HepG2 (cell line): ENCODE measurements around the gene THAP3. TPM values are rescaled to one million over a fixed set of nuclear protein-coding genes. Genes with fewer than 3 reads are reported as not detected.
A peak's percentile ranks its signal among the peaks of the same experiment; 100 is the strongest.

Source experiments
- CSRNP1 ChIP-seq: sonication (generic); formaldehyde crosslinking; IDR thresholded peaks from 2 replicates; pipeline ENCODE4 v1.8.1; 2023; ENCODE audit warnings: mild to moderate bottlenecking, missing genetic modification reagents
- KAT7 ChIP-seq: IDR thresholded peaks from 2 replicates; pipeline ENCODE4 v1.6.1; 2018; ENCODE audit warnings: borderline replicate concordance, missing compliant biosample characterization
- MYC ChIP-seq: sonication (generic); formaldehyde crosslinking; IDR thresholded peaks from 2 replicates; pipeline ENCODE4 v1.9.0; 2021; ENCODE audit warnings: missing genetic modification reagents, borderline replicate concordance
- NR1H2 ChIP-seq: sonication (generic); formaldehyde crosslinking; IDR thresholded peaks from 2 replicates; pipeline ENCODE4 v1.8.1; 2022; ENCODE audit warnings: low read depth, missing genetic modification reagents, borderline replicate concordance
- RBFOX2 ChIP-seq: fragments of 200-400 bp; formaldehyde crosslinking; IDR thresholded peaks from 2 replicates; pipeline ENCODE4 v1.6.1; 2017; ENCODE audit warnings: low read depth, mild to moderate bottlenecking, low read length
- SP1 ChIP-seq, 2 experiments: fragments of 450-650 bp in 1 of 2; sonication (generic) in 1 of 2; formaldehyde crosslinking in 1 of 2; IDR thresholded peaks; 2 replicates each; pipeline versions ENCODE4 v1.4.0 to v1.6.1; 2016 to 2020; ENCODE audit warnings: missing genetic modification reagents in 1 of 2
- ZNF501 ChIP-seq: sonication (generic); formaldehyde crosslinking; IDR thresholded peaks from 2 replicates; pipeline ENCODE4 v1.5.1; 2020; ENCODE audit warnings: mild to moderate bottlenecking, moderate library complexity, missing genetic modification reagents
- ZNF772 ChIP-seq: sonication (generic); formaldehyde crosslinking; IDR thresholded peaks from 2 replicates; pipeline ENCODE4 v1.5.0; 2020; ENCODE audit warnings: mild to moderate bottlenecking, missing genetic modification reagents
- polyA plus RNA-seq, 8 experiments: library from polyadenylated mRNA; depleted of rRNA in 3 of 8; stranded (reverse) in 7 of 8; unstranded in 1 of 8; fragments of >200 nt; fragmentation: Illumina TruSeq in 4 of 8; extraction: Trizol in 4 of 8; gene quantifications; 2 replicates each; pipeline versions ENCODE4 v1.2.1 to v1.2.3, GENCODE V29; 2011 to 2016; ENCODE audit warnings: low read depth in 4 of 8, missing spikeins in 1 of 8, mixed read lengths in 1 of 8; ENCODE audit not compliant: insufficient read depth in 1 of 8
- total RNA-seq, 5 experiments: library from RNA; depleted of rRNA; stranded (reverse); fragments of >200 nt; fragmentation: Illumina TruSeq; extraction: Trizol; gene quantifications; 2 replicates each; pipeline ENCODE4 v1.2.3, GENCODE V29; 2016; ENCODE audit warnings: low read depth in 1 of 5
- TF ChIP-seq, protein P1 (sequence below): IDR thresholded peaks from 2 replicates; pipeline ENCODE4 v1.6.1; 2016; ENCODE audit warnings: missing genetic modification reagents, missing compliant biosample characterization
- TF ChIP-seq, protein P2 (sequence below), 2 experiments: fragments of 450-650 bp in 1 of 2; sonication (generic) in 1 of 2; formaldehyde crosslinking in 1 of 2; IDR thresholded peaks; 2 replicates each; pipeline versions ENCODE4 v1.6.1 to v1.8.0; 2016 to 2022; ENCODE audit warnings: antibody characterized with exemption in 1 of 2, mild to moderate bottlenecking in 1 of 2, missing genetic modification reagents in 1 of 2
- TF ChIP-seq, protein P3 (sequence below): sonication (generic); formaldehyde crosslinking; IDR thresholded peaks from 2 replicates; pipeline ENCODE4 v1.4.0; 2020; ENCODE audit warnings: missing genetic modification reagents
- TF ChIP-seq, protein P4 (sequence below): IDR thresholded peaks from 2 replicates; pipeline ENCODE4 v1.6.1; 2016; ENCODE audit warnings: missing biosample characterization, missing genetic modification reagents, low read depth

The THAP3 gene
- total and polyA plus RNA-seq, 2 of the 13 experiments (the other 11 are each of a cell fraction or from before 2014, with no cell fraction given) = 10.3 to 14.9 TPM

GRCh38 chr1:6613361-6614018, 11.2 kb upstream of the THAP3 start, which contains the start of gene PHF13 (continued):
- TF ChIP-seq ZNF772 (peak; percentile 77; the same call in 1 of the 2 replicates), SP1 (IDR thresholded peaks at IDR 0.05) (no peak), SP1 (CRISPR knock-in tag; IDR thresholded peaks at IDR 0.05) (peak; percentile 96), NR1H2 (CRISPR knock-in tag) (no peak), RBFOX2 (peak; percentile 67), KAT7 (no peak; the same call in 1 of the 2 replicates), ZNF501 (CRISPR knock-in tag) (peak; percentile 75), CSRNP1 (CRISPR knock-in tag) (0 out of 2 replicates have a peak, but pooled peaks have one; percentile 44), MYC (CRISPR knock-in tag) (peak; percentile 85; the same call in 1 of the 2 replicates)
- TF ChIP-seq, protein P1, sequence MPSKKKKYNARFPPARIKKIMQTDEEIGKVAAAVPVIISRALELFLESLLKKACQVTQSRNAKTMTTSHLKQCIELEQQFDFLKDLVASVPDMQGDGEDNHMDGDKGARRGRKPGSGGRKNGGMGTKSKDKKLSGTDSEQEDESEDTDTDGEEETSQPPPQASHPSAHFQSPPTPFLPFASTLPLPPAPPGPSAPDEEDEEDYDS (CRISPR knock-in tag) = 0 out of 2 replicates have a peak, but pooled peaks have one; percentile 34
- TF ChIP-seq, protein P2, sequence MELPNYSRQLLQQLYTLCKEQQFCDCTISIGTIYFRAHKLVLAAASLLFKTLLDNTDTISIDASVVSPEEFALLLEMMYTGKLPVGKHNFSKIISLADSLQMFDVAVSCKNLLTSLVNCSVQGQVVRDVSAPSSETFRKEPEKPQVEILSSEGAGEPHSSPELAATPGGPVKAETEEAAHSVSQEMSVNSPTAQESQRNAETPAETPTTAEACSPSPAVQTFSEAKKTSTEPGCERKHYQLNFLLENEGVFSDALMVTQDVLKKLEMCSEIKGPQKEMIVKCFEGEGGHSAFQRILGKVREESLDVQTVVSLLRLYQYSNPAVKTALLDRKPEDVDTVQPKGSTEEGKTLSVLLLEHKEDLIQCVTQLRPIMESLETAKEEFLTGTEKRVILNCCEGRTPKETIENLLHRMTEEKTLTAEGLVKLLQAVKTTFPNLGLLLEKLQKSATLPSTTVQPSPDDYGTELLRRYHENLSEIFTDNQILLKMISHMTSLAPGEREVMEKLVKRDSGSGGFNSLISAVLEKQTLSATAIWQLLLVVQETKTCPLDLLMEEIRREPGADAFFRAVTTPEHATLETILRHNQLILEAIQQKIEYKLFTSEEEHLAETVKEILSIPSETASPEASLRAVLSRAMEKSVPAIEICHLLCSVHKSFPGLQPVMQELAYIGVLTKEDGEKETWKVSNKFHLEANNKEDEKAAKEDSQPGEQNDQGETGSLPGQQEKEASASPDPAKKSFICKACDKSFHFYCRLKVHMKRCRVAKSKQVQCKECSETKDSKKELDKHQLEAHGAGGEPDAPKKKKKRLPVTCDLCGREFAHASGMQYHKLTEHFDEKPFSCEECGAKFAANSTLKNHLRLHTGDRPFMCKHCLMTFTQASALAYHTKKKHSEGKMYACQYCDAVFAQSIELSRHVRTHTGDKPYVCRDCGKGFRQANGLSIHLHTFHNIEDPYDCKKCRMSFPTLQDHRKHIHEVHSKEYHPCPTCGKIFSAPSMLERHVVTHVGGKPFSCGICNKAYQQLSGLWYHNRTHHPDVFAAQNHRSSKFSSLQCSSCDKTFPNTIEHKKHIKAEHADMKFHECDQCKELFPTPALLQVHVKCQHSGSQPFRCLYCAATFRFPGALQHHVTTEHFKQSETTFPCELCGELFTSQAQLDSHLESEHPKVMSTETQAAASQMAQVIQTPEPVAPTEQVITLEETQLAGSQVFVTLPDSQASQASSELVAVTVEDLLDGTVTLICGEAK (IDR thresholded peaks at IDR 0.05) = no peak
- TF ChIP-seq, protein P2 (CRISPR knock-in tag; IDR thresholded peaks at IDR 0.05) = no peak; the same call in 1 of the 2 replicates
- TF ChIP-seq, protein P3, sequence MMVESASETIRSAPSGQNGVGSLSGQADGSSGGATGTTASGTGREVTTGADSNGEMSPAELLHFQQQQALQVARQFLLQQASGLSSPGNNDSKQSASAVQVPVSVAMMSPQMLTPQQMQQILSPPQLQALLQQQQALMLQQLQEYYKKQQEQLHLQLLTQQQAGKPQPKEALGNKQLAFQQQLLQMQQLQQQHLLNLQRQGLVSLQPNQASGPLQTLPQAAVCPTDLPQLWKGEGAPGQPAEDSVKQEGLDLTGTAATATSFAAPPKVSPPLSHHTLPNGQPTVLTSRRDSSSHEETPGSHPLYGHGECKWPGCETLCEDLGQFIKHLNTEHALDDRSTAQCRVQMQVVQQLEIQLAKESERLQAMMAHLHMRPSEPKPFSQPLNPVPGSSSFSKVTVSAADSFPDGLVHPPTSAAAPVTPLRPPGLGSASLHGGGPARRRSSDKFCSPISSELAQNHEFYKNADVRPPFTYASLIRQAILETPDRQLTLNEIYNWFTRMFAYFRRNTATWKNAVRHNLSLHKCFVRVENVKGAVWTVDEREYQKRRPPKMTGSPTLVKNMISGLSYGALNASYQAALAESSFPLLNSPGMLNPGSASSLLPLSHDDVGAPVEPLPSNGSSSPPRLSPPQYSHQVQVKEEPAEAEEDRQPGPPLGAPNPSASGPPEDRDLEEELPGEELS (CRISPR knock-in tag) = peak; percentile 56; the same call in 1 of the 2 replicates
- TF ChIP-seq, protein P4, sequence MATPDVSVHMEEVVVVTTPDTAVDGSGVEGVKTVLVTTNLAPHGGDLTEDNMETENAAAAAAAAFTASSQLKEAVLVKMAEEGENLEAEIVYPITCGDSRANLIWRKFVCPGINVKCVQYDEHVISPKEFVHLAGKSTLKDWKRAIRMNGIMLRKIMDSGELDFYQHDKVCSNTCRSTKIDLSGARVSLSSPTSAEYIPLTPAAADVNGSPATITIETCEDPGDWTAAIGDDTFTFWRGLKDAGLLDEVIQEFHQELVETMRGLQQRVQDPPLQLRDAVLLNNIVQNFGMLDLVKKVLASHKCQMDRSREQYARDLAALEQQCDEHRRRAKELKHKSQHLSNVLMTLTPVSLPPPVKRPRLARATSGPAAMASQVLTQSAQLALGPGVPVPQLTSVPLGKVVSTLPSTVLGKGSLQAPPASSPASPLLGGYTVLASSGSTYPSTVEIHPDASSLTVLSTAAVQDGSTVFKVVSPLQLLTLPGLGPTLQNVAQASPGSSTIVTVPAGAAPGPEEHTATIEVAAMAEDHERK (CRISPR knock-in tag) = peak; percentile 78
